BJ (cell line): ENCODE results near the gene CD40. TPM values are rescaled to one million over a fixed set of nuclear protein-coding genes. Genes with fewer than 3 reads are reported as not detected.

Experiments
- CTCF ChIA-PET: fragments of 350-600 bp; formaldehyde crosslinking; extraction: SDS; loops from one replicate; lab custom pipeline; 2021; ENCODE audit warnings: antibody characterized with exemption, inconsistent platforms; lab: Yijun Ruan, JAX
- POLR2A ChIA-PET: fragments of 300-600 bp; sonication (Branson Sonifier 250); formaldehyde crosslinking; extraction: SDS; loops from one replicate; lab custom pipeline; 2021; ENCODE audit warnings: antibody characterized with exemption; lab: Charles Lee
- DNase-seq: peaks from one replicate; pipeline ENCODE4 v3.0.0-alpha.2; 2011; ENCODE audit warnings: low read depth
- H3K27me3 ChIP-seq: 2 replicates; pipeline ENCODE4 v1.6.0; 2011; ENCODE audit warnings: low read length; ENCODE audit not compliant: control insufficient read depth, insufficient read depth
- H3K36me3 ChIP-seq: 2 replicates; pipeline ENCODE4 v1.5.1; 2011; ENCODE audit warnings: low read length; ENCODE audit not compliant: control insufficient read depth, insufficient read depth
- H3K4me3 ChIP-seq: 2 replicates; pipeline ENCODE4 v1.5.1; 2011; ENCODE audit warnings: low read depth, mild to moderate bottlenecking, control low read depth, low read length
- polyA plus RNA-seq: library from polyadenylated mRNA; depleted of rRNA; stranded (reverse); fragments of >200 nt; gene quantifications from 2 replicates; pipeline ENCODE4 v1.2.3, GENCODE V29; 2011
- TF ChIP-seq, protein P1 (sequence below): IDR thresholded peaks from 2 replicates; pipeline ENCODE4 v1.5.1; 2011; ENCODE audit warnings: low read depth, mild to moderate bottlenecking, control low read depth, inconsistent platforms, low read length, moderate library complexity; ENCODE audit not compliant: insufficient read depth

CD40 gene
- polyA plus RNA-seq, 1 experiment, result 11.6 TPM

DNA sequence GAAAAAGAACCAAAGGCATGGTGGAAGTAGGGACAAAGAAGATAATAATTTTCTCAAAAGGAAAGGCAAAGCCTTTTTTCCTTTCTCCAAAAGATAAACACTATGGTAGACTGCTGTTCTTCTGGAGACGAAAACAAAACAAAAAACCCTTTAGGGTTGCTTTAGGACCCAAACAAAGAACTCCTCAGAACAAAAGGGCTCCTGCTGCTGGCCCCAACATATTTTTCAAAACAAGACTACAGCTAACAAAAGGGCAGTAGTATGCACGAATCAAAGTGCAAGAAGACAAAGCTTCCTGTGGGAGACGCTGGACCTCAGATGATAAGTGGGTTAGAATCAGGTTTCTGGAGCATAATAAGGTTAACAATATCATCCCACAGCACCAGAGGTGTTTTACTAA lies 44.1 kb upstream of the CD40 start:
- no peak for DNase-seq
- POLR2A ChIA-PET, result no interaction called here
- CTCF ChIA-PET, result no interaction called here
- Histone ChIP-seq H3K4me3 (no peak overlapping the region), H3K27me3 (no peaks in the 10 kb centered on the region), H3K36me3 (peaks cover 14% of the 10 kb centered on the region)
- TF ChIP-seq, protein P1, sequence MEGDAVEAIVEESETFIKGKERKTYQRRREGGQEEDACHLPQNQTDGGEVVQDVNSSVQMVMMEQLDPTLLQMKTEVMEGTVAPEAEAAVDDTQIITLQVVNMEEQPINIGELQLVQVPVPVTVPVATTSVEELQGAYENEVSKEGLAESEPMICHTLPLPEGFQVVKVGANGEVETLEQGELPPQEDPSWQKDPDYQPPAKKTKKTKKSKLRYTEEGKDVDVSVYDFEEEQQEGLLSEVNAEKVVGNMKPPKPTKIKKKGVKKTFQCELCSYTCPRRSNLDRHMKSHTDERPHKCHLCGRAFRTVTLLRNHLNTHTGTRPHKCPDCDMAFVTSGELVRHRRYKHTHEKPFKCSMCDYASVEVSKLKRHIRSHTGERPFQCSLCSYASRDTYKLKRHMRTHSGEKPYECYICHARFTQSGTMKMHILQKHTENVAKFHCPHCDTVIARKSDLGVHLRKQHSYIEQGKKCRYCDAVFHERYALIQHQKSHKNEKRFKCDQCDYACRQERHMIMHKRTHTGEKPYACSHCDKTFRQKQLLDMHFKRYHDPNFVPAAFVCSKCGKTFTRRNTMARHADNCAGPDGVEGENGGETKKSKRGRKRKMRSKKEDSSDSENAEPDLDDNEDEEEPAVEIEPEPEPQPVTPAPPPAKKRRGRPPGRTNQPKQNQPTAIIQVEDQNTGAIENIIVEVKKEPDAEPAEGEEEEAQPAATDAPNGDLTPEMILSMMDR, result no peak

DNA sequence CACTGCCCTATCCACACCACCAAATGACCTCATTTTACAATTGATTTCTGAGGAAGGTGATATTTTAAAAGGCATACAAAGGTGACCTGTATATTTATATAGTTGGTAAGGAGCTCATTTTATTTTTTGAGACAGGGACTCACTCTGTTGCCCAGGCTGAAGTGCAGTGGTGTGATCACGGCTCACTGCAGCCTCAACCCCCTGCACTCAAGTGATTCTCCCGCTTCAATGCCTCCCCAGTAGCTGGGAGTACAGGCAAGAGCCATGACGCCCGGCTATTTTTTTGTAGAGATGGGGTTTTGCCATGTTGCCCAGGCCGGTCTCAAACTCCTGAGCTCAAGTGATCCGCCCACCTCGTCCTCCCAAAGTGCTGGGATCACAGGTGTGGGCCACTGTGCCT lies 41.3 kb upstream of the CD40 start:
- no peak for DNase-seq
- POLR2A ChIA-PET, result no interaction called here
- CTCF ChIA-PET, result interaction anchor here (1.1 kb wide), 1 partner anchor 19 kb away, joined by 4 read pairs; no protein-coding TSS in a partner anchor
- Histone ChIP-seq H3K4me3 (no peak overlapping the region), H3K36me3 (peaks cover 17% of the 10 kb centered on the region), H3K27me3 (no peaks in the 10 kb centered on the region)
- TF ChIP-seq, protein P1, result no peak

DNA sequence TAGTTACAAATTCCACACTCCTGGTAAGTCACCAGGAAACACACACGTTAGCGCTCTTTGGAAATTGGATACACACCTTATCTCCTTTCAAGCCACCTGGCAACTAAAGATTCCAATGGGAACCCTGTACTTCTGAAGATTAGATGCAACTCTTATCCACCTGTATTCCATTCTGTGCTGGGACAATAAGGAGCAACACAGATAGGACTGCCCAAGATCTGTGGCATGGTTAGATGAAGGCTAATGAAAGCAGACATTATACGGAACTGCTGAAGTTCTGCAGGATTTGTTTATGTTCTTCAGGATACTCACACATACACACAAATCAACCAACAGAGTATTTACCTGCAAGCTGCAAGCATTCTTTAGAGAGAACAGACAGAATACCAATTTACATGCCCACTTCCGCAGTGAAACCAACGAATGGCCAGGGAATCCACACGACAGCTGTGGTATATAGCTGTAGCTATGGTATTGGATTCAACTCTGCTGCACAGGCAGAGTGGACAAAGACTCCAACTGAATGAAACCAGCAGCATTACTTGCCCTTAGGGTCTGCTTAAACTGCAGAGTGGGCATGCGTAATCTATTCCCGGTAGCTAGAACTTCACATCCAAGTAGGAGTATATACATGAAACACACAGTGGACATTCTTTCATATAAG lies 40.3 kb upstream of the CD40 start:
- POLR2A ChIA-PET, result no interaction called here

DNA sequence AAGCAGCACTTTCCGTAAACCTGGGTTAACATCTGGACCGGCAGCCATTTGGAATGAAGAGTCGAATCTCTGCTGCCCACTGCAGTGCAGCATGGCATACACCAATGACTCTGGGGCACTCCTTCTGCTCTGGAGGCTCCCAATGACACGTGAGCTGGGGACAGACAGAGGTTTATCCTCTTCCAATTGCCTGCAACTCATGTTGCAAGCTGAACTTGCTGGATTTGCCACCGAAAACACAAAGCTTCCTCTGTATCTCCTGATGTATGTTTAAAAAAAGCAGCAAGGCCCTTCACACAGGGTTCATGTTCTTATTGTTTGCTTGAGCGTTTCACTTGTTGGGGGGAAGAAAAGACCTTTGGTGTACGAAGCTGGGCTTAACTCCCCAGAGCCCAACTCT lies 39.2 kb upstream of the CD40 start:
- TF ChIP-seq, protein P1, result no peak
- Histone ChIP-seq H3K4me3 (no peak overlapping the region), H3K27me3 (no peaks in the 10 kb centered on the region), H3K36me3 (peaks cover 17% of the 10 kb centered on the region)
- DNase-seq, result no peak
- ChIA-PET POLR2A (no interaction called here), CTCF (interaction anchor here (0.7 to 2.7 kb wide), 3 partner anchors 10 to 65 kb away, joined by 3 to 11 read pairs (median 4); no protein-coding TSS in a partner anchor)

More for the DNA sequence above, 40.3 kb upstream of the CD40 start:
- TF ChIP-seq, protein P1, result no peak
- Histone ChIP-seq H3K36me3 (peaks cover 17% of the 10 kb centered on the region), H3K4me3 (no peak overlapping the region), H3K27me3 (no peaks in the 10 kb centered on the region)
- no peak for DNase-seq
- CTCF ChIA-PET, result interaction anchor here (1.7 to 2.7 kb wide), 2 partner anchors 11 to 64 kb away, joined by 4 to 11 read pairs; no protein-coding TSS in a partner anchor

DNA sequence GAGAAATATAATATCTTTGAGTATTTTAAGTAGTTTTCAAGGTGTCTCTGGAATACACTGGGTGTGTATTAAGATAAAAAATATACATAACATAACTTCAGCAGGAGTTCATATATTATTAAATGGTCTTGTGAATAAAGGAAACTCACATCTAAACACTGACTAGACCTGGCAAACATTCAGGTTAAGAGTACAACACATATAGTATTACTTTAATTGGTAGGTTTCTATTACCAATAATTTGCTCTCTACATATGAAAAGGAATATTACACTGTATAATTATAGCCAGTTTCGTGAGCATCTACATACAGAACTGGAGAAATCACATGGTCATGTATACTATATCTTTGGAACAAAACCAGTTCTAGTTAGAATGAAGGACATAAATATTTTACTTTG lies 37.0 kb upstream of the CD40 start:
- Histone ChIP-seq H3K27me3 (no peaks in the 10 kb centered on the region), H3K36me3 (peaks cover 13% of the 10 kb centered on the region), H3K4me3 (no peak overlapping the region)
- no peak for DNase-seq
- ChIA-PET CTCF (no interaction called here), POLR2A (no interaction called here)
- TF ChIP-seq, protein P1, result no peak
